Measurements from ENCODE around the gene FLNA. TPM values are rescaled to one million over a fixed set of nuclear protein-coding genes. Genes with fewer than 3 reads are reported as not detected.

FLNA gene
- total and polyA plus RNA-seq, 2 experiments from 2014 or later = 396 to 468 TPM

DNA sequence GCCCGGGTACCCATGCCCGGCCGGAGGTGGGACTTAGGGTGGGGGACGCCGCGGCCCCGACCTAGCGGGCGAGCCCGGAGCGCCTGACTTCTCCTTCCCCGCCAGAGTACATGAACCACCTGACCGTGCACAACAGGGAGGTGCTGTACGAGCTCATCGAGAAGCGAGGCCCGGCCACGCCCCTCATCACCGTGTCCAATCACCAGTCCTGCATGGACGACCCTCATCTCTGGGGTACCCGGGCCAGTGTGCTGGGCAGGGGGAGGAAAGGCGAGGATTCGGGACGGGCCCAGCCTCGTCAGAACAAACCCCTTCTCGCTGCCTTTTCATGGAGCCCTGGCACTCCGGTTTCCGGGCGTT, 37.5 kb upstream of the FLNA start:
- H3K27ac ChIP-seq = peak overlapping the region; percentile 94
- peak; percentile 73 for DNase-seq (ENCODE audit: low spot score)
- no peaks in the 10 kb centered on the region for H3K4me1 ChIP-seq (ENCODE audit: insufficient read depth)
- no peaks in the 10 kb centered on the region for H3K27me3 ChIP-seq
- no peaks in the 10 kb centered on the region for H3K79me2 ChIP-seq
- WGBS (ENCODE audit: low lambda C conversion rate, missing lambda C conversion rate) = 42% methylated on average over 28 of the region's 29 CpGs
- no peaks in the 10 kb centered on the region for H3K36me3 ChIP-seq (replicated peaks; ENCODE audit: insufficient read depth, low read depth)
- H3K4me2 ChIP-seq = peak overlapping the region; percentile 81
- no peaks in the 10 kb centered on the region for H3K9me3 ChIP-seq (ENCODE audit: low read depth)
- H4K20me1 ChIP-seq (ENCODE audit: insufficient read depth, poor library complexity, severe bottlenecking) = no peaks in the 10 kb centered on the region
- no peak overlapping the region for H2AFZ ChIP-seq
- peak overlapping the region; percentile 41 for H3K4me3 ChIP-seq
- H3K9me2 ChIP-seq (replicated peaks; ENCODE audit: insufficient read depth) = no peaks in the 10 kb centered on the region
- TF ChIP-seq EZH2phosphoT487 (IDR thresholded peaks at IDR 0.05; ENCODE audit: low read depth, severe bottlenecking, unreplicated experiment) = no peak
- no peak for TF ChIP-seq EZH2 (IDR thresholded peaks at IDR 0.05; ENCODE audit: borderline replicate concordance)
- TF ChIP-seq, protein P1, sequence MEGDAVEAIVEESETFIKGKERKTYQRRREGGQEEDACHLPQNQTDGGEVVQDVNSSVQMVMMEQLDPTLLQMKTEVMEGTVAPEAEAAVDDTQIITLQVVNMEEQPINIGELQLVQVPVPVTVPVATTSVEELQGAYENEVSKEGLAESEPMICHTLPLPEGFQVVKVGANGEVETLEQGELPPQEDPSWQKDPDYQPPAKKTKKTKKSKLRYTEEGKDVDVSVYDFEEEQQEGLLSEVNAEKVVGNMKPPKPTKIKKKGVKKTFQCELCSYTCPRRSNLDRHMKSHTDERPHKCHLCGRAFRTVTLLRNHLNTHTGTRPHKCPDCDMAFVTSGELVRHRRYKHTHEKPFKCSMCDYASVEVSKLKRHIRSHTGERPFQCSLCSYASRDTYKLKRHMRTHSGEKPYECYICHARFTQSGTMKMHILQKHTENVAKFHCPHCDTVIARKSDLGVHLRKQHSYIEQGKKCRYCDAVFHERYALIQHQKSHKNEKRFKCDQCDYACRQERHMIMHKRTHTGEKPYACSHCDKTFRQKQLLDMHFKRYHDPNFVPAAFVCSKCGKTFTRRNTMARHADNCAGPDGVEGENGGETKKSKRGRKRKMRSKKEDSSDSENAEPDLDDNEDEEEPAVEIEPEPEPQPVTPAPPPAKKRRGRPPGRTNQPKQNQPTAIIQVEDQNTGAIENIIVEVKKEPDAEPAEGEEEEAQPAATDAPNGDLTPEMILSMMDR (IDR thresholded peaks at IDR 0.05; ENCODE audit: poor library complexity) = no peak

DNA sequence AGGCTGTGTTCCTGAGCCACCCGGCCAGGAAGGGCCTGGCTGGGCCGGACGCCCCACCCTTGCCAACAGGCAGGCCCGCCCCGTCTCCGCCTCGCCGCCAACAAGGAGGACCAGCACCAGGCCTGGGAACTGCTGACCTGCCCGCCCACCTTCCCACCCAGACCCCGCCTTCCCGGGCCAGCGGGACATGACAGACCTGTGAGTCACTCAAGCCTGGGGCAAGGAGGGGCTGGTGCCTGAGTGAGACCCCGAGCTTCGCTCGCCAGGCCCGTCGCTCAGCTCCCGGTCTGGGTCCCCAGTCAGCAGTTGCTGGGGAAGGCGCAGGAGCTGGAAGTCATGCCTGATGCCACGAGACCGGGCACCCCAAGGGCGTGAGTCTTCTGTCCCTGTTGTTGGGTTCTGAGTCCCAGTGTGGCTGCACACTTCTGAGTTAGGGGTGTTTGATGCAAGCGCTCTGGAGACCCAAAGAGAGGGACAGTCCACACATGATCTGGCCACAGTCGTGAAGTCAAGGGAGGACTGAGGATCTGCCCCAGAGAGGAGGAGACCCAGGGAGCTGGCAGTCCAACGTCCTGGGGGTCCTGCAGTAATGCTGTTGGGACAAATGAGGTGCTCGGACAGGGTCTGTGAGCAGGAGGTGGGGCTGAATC, 34.9 kb upstream of the FLNA start, which contains the start of gene DNASE1L1:
Gene DNASE1L1, minus strand, starts transcription at position 33 of the 650 bp plus-strand sequence. CDS start 3,686 bp downstream, outside the sequence.
- H3K4me3 ChIP-seq = no peak within 1 kb of the TSS
- no peaks in the 10 kb centered on the region for H3K79me2 ChIP-seq
- H4K20me1 ChIP-seq (ENCODE audit: insufficient read depth, poor library complexity, severe bottlenecking) = no peaks in the 10 kb centered on the region
- peak within 1 kb of the TSS; percentile 75 for H3K4me2 ChIP-seq
- peak; percentile 90 for DNase-seq (ENCODE audit: low spot score)
- H2AFZ ChIP-seq = no peak within 1 kb of the TSS
- H3K9me3 ChIP-seq (ENCODE audit: low read depth) = no peaks in the 10 kb centered on the region
- H3K27me3 ChIP-seq = no peaks in the 10 kb centered on the region
- H3K27ac ChIP-seq = peak within 1 kb of the TSS; percentile 88
- no peaks in the 10 kb centered on the region for H3K9me2 ChIP-seq (replicated peaks; ENCODE audit: insufficient read depth)
- no peaks in the 10 kb centered on the region for H3K36me3 ChIP-seq (replicated peaks; ENCODE audit: insufficient read depth, low read depth)
- WGBS (ENCODE audit: low lambda C conversion rate, missing lambda C conversion rate) = 58% methylated on average over 18 of the region's 26 CpGs
- no peaks in the 10 kb centered on the region for H3K4me1 ChIP-seq (ENCODE audit: insufficient read depth)
- TF ChIP-seq EZH2phosphoT487 (IDR thresholded peaks at IDR 0.05; ENCODE audit: low read depth, severe bottlenecking, unreplicated experiment) (no peak), EZH2 (IDR thresholded peaks at IDR 0.05; ENCODE audit: borderline replicate concordance) (no peak)
- TF ChIP-seq, protein P1 (IDR thresholded peaks at IDR 0.05; ENCODE audit: poor library complexity) = no peak

DNA sequence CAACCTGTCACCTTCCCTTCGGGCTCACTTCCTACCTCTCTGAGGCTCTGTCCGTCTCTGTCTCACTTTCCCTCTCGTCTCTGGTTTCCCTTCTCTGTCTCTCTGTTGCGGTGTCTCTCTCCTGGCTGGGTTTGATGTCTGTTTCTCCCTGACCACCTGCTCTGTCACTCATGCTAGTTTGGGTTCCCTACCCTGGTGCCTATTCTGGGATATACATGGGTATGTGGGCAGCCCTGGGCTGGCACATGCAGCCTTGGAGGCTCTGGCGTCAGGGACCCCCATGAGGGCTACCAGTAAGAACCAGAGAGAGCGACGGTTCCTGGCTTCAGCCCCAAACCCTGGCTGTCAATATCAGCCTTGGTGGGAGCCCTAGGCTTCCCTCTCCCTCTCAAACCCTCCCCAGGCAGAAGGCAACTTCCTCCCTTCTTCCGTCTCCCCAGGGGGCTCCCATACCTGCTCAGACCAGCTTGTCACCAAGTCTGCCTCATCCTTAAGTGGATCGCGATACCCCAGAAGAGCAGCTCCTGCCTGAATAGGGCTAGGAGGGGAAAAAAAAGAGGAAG, 34.3 kb upstream of the FLNA start:
- Histone ChIP-seq H3K4me3 (no peak overlapping the region), H3K36me3 (replicated peaks; ENCODE audit: insufficient read depth, low read depth) (no peaks in the 10 kb centered on the region), H3K4me1 (ENCODE audit: insufficient read depth) (no peaks in the 10 kb centered on the region), H3K9me2 (replicated peaks; ENCODE audit: insufficient read depth) (no peaks in the 10 kb centered on the region), H4K20me1 (ENCODE audit: insufficient read depth, poor library complexity, severe bottlenecking) (no peaks in the 10 kb centered on the region), H3K4me2 (peak overlapping the region; percentile 75), H2AFZ (no peak overlapping the region), H3K9me3 (ENCODE audit: low read depth) (no peaks in the 10 kb centered on the region), H3K27me3 (no peaks in the 10 kb centered on the region), H3K27ac (peak overlapping the region; percentile 88), H3K79me2 (no peaks in the 10 kb centered on the region)
- DNase-seq (ENCODE audit: low spot score) = no peak
- WGBS (ENCODE audit: low lambda C conversion rate, missing lambda C conversion rate) = 78% methylated on average over 10 of the region's 10 CpGs
- TF ChIP-seq, protein P1 (IDR thresholded peaks at IDR 0.05; ENCODE audit: poor library complexity) = no peak
- no peak for TF ChIP-seq EZH2 (IDR thresholded peaks at IDR 0.05; ENCODE audit: borderline replicate concordance)
- TF ChIP-seq EZH2phosphoT487 (IDR thresholded peaks at IDR 0.05; ENCODE audit: low read depth, severe bottlenecking, unreplicated experiment) = no peak

All from hepatocyte (in vitro differentiated cells).